NCI-H187 (cell line): Measurements from ENCODE around the gene CRELD1.
A peak's percentile ranks its signal among the peaks of the same experiment; 100 is the strongest.

Source experiments
- DNase-seq, 2 experiments: peaks; one replicate each; lab custom pipeline; 2025; lab: John Stamatoyannopoulos, UW

CRELD1 gene

DNA sequence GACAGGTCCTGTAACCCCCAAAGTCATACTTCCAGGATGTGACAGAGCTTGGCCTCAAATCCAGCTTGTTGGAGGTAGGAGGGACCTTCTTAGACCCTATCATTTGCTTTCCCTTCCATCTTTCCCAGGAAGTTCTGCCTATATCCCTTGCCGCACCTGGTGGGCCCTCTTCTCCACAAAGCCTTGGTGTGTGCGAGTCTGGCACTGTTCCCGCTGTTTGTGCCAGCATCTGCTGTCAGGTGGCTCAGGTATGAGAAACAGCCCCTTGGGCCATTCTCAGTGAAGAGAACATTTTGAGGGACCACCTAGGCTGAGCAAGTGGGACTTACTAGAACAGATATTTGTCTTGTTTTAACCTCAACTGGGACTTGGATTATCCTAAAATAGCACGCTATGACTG, 29.7 kb upstream of the CRELD1 start:
- no peak for DNase-seq

DNA sequence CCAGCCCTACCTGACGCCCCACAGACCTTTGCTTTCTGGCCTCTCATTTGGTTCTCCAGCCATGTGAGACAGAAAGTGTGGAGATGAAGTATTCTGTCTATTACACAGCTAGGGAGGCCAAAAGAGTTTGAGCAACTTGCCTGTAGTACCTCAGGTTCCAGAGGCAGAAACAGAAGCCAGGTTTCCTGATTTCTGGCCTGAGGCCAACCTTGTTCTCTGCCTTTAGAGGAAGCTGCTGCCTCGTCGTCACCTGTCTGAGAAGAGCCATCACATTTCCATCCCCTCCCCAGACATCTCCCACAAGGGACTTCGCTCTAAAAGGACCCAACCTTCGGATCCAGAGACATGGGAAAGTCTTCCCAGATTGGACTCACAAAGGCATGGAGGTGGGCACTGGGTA, 27.2 kb upstream of the CRELD1 start:
- no peak for DNase-seq

DNA sequence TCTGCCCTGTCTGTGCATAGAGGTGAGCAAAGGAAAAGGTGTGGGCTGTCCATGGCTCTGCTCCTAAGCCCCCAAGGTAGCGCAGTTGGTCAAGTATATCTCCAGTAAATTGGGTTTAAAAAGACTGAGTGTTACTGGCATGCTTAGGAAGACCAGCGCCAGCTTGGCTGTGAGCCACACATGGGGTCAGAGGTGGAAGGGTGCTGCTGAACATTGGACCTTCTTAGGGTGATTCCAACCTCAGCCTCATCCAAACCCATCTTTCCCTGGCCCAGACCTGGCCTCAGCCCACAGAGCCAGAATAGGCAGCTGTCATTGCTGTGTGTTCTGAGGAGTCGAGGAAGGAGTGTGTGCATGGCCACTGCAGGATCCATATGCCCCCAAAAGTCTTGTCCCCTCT, 25.3 kb upstream of the CRELD1 start:
- DNase-seq, result no peak

DNA sequence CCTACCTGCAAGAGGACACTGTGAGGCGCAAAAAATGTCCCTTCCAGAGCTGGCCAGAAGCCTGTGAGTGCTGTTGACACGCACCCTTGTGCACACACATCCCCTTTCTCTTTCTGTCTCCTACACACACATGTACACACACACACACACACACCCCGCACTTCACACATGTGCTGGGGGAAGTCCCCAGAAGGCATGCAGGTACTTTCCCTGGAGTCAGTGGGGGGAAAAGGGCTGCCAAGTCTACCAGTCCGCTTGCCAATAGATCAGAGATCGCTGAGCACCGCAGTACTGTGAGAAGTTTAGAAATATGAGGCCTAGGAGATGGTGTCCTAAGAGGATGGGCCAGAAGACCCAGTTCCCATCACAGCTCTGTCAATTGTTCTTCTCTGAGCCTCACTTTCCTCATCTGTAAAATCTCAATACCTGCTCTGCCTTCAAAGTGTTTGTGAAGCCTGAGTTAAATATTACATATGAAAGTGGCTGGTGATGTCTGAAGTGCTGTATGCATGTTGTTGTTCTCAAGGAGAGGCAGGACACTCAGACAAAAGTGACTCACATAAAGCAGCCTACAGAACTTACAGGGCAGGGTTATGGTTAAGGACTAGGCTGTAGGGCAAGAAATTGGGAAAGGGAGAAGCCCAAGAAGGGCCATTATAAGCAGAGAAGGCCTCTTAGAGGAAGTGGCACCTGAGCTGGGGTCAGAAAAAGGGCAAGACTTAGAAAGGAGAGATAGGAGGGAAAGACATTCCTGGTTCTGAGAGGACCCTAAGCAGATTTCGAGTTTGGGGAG, 24.2 kb upstream of the CRELD1 start:
- DNase-seq, result no peak

DNA sequence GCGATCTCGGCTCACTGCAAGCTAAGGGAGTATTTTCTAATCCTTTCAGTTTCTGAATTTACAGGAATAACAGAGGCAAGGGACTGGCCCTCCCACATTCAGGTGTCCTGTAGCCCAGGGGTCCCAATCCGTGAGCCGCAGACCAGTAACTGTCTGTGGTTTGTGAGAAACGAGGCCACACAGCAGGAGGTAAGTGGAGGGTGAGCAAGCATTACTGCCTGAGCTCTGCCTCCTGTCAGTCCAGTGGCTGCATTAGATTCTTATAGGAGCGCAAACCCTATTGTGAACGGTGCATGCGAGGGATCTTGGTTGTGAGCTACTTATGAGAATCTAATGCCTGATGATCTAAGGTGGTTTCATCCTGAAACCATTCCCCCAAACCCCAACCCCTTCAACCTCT, 21.8 kb upstream of the CRELD1 start:
- DNase-seq, result no peak

DNA sequence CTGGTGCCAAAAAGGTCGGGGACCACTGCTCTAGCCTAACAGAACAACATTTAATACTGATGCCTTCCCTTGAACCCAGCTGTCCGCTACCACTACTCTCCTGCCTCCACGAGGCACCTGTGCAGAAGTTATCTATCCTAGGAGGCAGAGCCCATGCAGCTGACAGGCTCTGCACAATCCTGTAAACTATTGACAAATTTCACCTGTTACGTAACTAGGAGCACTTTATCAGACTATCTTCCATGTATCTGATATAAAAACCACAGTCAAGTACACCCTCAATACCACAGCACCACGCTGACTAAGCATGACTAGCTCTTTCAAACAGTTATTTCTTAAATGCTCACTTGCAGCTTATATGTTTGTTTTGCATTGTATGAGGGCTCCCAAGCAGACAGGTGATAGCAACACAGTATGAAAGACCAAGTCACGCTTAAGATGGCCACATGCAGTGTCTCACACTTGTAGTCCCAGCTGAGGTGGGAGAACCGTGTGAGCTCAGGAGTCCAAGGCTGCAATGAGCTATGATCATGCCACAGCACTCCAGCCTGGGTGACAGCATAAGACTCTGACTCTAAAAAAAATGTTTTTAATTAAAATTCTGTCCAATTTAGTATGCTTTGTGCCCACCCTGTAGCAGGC, 21.2 kb upstream of the CRELD1 start:
- no peak for DNase-seq

DNA sequence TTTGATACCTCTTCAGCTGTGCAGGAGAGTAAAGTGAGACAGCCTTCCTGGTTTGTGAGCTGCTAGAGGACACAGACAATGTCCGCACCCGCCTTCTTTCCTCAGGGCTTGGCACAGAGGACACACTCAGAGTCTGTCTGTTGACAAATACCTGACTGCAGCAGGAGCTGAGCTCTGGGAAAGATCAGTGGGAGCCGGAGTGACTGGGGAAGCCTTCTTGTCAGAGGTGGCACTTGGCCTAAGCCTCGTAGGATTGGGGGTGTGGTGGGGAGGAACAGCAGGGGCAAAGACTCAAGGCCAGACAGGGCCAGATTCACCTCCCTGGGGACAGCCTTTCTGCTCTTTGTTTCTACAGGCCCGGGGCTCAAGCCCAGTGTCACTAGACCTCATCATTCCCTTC, 20.0 kb upstream of the CRELD1 start:
- DNase-seq, result no peak

DNA sequence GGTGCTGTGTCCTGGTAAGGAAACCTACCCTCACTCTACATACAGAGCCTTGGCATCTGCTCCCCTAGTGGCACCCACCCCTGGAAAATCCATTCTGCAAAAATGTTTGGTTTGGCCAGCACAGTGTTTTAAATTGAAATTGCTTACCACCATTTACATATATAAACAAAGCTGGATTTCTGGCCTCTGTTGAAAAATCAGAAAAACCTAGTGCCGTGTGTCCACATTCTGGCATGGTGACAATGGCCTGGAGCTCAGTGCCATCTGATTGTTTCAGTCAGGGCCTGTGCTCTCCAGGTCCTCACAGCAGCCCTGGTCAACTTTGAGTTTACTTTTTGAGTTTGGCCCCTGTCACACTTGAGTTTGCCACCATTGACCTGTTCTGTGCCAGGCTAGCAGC, 19.6 kb upstream of the CRELD1 start:
- no peak for DNase-seq

DNA sequence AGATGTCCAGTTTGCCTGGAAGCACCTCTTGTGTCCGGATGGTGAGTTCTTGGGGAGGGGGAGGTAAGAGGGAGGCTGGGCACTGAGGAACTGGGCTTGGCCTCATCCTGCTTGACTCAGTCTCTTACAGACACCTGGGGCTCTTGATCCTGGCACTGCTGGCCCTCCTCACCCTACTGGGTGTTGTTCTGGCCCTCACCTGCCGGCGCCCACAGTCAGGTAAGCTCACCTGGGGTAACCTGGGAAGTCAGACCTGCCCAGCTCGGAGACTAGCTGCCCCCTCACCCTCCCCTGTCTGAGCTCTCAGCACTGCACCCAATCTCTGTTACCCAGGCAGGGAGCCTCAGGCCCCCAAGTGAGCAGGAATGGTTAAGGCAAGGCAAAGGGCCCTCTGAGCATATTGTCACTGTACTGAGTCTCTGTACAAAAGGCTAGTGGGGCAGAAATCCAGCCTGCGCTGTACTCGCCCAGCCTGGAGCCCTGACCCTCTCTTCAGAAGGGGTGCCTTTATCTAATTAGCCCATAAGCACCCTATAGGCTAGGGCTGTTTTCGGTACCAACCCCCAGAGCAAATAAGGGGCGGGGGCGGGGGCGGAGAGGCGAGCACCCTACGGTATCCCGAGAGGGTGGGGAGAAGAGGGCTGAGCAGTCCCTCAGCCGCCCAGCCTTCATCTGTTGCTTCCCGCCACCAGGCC, 18.9 kb upstream of the CRELD1 start:
- no peak for DNase-seq

DNA sequence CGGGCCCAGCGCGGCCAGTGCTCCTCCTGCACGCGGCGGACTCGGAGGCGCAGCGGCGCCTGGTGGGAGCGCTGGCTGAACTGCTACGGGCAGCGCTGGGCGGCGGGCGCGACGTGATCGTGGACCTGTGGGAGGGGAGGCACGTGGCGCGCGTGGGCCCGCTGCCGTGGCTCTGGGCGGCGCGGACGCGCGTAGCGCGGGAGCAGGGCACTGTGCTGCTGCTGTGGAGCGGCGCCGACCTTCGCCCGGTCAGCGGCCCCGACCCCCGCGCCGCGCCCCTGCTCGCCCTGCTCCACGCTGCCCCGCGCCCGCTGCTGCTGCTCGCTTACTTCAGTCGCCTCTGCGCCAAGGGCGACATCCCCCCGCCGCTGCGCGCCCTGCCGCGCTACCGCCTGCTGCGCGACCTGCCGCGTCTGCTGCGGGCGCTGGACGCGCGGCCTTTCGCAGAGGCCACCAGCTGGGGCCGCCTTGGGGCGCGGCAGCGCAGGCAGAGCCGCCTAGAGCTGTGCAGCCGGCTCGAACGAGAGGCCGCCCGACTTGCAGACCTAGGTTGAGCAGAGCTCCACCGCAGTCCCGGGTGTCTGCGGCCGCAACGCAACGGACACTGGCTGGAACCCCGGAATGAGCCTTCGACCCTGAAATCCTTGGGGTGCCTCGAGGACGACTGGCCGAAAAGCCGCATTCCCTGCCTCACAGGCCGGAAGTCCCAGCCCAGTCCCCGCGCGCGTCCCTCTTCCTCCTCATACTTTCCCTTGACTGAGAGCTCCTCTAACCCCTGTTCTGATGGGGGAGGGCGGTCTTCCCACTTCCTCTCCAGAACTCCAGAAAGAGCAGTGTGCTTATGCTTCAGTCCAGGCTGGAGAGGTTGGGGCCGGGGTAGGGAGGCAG, 18.1 kb upstream of the CRELD1 start:
- no peak for DNase-seq

DNA sequence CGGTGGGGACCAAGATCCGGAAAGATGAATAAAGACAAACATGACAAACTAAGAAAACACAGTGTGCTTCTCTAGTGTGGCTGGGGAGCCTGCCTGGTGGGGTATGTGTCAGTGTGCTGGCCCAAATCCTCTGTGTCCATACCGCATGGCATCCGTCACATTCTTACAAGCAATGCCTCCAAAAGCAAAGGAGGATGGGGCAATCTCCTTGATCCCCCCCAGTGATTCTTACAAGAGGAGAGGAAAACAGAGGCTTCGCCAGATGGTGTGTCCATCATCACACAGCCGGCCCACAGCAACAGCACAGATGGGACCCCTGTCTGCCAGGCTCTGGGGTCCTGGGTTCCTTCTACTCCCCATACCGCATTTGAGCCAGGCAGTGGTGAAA, 17.3 kb upstream of the CRELD1 start:
- DNase-seq, result no peak

DNA sequence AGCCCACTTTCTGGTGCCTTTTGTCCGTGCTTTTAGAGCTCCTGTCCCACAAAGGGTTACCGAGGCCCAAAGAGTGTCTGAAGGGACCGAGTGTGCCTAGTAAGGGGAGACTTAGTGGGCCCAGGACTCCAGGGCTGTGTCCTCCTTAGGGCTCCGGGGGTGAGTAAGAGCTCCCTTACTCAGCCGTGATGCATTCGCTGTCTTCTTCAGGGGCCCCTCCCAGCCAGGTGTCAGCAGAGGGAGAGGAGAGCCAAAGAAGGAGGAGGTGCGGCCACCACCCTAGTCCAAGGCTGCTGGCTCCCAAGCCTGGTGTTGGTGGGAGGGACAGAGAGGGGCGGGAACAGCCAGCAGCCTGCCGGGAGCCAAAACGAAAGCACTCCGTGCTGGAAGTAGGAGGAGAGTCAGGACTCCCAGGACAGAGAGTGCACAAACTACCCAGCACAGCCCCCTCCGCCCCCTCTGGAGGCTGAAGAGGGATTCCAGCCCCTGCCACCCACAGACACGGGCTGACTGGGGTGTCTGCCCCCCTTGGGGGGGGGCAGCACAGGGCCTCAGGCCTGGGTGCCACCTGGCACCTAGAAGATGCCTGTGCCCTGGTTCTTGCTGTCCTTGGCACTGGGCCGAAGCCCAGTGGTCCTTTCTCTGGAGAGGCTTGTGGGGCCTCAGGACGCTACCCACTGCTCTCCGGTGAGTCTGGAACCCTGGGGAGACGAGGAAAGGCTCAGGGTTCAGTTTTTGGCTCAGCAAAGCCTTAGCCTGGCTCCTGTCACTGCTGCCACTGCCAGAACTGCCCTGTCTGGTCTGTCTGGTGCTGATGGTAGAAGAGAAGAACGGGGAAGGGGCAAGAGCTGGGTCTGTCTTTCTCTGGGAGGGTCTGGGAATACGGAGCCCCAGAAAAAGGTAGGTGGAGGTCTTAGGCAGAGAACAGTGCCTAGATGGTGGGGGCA, 16.6 kb upstream of the CRELD1 start, which contains the start of gene IL17RC:
IL17RC (plus strand) TSS at position 365 of the 947 bp plus-strand sequence; CDS start at position 583, 218 bp downstream.
- peak; percentile 31 to 52 for DNase-seq

DNA sequence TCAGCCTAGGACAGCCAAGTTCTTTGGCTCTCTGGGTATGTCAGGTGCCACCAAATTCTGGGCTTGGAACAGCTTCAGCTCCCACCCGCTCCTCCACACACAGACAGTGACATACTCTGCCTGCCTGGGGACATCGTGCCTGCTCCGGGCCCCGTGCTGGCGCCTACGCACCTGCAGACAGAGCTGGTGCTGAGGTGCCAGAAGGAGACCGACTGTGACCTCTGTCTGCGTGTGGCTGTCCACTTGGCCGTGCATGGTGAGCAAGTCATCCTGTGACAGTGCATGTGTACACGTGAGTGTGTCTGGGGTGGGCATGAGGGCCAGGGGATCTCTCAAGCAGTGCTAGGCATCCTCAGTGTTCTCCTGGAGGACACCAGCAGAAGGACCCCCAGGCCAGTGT, 15.8 kb upstream of the CRELD1 start:
- no peak for DNase-seq

DNA sequence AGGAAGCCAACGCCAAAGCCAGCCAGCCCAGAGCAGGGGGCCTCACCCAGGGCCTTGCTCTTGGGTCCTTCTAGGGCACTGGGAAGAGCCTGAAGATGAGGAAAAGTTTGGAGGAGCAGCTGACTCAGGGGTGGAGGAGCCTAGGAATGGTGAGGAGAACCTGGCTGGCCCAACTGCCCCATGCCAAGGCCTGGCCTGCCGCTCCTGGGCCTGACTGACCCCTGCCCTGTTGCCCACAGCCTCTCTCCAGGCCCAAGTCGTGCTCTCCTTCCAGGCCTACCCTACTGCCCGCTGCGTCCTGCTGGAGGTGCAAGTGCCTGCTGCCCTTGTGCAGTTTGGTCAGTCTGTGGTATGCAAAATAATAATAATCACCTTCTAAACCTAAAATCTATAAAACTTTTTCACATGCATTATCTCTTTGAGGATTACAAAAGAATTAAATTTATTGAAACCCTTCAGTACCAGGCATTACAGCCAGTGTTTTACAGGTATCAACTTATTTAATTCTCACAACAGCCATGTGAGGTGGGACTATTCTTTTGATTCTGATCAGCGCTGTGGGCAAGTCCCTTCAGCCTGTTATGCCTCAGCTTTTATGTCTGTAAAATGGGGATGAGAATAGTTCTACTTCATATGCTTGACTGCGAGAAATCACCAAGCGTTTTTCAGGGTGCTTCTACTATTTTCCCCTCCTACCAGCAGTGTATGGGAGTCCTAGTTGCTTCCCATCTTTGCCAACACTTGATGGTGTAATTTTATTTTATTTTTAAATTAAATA, 15.2 kb upstream of the CRELD1 start:
- no peak for DNase-seq

DNA sequence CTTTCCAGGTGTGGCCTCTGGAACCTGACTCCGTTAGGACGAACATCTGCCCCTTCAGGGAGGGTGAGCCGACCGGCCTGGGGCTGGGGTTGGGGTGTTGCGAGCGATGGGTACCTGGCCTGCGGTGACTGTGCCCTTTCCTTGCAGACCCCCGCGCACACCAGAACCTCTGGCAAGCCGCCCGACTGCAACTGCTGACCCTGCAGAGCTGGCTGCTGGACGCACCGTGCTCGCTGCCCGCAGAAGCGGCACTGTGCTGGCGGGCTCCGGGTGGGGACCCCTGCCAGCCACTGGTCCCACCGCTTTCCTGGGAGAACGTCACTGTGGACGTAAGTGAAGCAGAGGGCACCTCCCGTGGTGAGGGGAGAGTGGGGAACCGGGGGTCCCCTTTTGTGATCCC, 5.5 kb upstream of the CRELD1 start:
- DNase-seq, result no peak

DNA sequence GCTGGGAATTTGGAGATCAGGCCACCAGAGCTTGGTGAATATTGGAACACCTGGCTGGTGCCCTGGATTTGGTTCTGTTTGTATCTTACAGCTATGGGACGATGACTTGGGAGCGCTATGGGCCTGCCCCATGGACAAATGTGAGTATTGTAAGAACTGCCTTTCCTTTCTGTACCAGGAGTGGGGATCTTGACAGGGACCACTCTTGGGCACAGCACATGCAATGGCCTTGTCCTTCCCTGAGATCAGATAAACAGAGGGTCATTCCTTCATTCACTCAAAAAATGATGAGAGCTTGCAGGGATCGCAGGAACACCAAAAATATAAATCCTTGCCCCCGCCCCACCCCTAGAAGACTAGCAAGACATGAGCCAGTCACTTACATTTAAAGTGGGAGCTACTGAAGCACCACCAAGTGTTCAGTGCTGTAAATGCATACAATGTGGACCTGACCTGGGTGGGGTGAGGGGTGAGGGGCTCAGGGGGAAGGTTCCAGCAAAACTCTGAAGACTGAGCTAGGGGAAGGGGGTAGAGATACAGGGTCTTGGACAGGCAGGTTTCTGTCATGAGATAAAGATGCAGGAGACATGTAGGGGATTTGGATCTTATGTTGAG, 2.7 kb upstream of the CRELD1 start:
- no peak for DNase-seq

DNA sequence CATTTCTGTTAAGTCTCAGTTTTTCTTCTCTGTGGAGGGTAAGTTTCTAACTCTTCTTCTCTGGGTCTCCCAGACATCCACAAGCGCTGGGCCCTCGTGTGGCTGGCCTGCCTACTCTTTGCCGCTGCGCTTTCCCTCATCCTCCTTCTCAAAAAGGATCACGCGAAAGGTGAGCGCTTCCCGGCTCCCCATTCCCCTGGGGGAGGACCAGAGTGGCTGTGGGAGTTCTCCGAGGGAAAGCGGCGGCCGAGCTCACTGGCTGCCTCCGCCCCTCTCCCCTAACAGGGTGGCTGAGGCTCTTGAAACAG, 1.1 kb upstream of the CRELD1 start:
- no peak for DNase-seq

DNA sequence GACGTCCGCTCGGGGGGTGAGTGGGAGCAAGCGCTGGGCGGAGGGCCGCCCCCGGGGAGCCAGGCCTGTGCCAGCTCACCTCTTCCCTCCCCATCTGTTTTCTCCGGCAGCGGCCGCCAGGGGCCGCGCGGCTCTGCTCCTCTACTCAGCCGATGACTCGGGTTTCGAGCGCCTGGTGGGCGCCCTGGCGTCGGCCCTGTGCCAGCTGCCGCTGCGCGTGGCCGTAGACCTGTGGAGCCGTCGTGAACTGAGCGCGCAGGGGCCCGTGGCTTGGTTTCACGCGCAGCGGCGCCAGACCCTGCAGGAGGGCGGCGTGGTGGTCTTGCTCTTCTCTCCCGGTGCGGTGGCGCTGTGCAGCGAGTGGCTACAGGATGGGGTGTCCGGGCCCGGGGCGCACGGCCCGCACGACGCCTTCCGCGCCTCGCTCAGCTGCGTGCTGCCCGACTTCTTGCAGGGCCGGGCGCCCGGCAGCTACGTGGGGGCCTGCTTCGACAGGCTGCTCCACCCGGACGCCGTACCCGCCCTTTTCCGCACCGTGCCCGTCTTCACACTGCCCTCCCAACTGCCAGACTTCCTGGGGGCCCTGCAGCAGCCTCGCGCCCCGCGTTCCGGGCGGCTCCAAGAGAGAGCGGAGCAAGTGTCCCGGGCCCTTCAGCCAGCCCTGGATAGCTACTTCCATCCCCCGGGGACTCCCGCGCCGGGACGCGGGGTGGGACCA, 632 bp upstream of the CRELD1 start:
- DNase-seq, result peak; percentile 13 to 54

DNA sequence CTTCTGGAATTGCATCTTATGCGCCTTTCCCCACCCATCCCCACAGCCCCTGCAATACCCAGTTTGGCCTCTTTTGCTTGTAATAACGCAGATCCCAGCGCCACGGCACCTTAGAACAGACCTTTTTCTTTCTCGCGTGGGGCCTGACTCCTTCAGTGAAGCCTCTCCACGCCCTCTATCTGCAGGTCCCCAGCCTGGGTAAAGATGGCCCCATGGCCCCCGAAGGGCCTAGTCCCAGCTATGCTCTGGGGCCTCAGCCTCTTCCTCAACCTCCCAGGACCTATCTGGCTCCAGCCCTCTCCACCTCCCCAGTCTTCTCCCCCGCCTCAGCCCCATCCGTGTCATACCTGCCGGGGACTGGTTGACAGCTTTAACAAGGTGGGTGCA, 594 bp downstream of the CRELD1 start:
- no peak for DNase-seq
